SK-N-SH (cell line): ENCODE data around the gene ZNF467. TPM values are rescaled to one million over a fixed set of nuclear protein-coding genes. Genes with fewer than 3 reads are reported as not detected.

Source experiments
- CTCF ChIA-PET: fragments of 300-600, 350-600 bp; formaldehyde crosslinking; extraction: SDS; loops from one replicate; lab custom pipeline; 2021; lab: Yijun Ruan, JAX
- POLR2A ChIA-PET: fragments of 350-600 bp; sonication (Branson Sonifier 250); formaldehyde crosslinking; extraction: SDS; loops from one replicate; lab custom pipeline; 2020; ENCODE audit warnings: antibody characterized with exemption, inconsistent platforms; lab: Yijun Ruan, JAX
- DNase-seq: peaks from one replicate; pipeline ENCODE4 v3.0.0; 2012
- H2AFZ ChIP-seq: fragments of 200-600 bp; sonication (generic); 2 replicates; pipeline ENCODE4 v1.8.1; 2016; ENCODE audit warnings: antibody characterized with exemption, mild to moderate bottlenecking, low read depth
- H3F3A ChIP-seq: fragments of 200-600 bp; sonication (generic); replicated peaks from 2 replicates; pipeline ENCODE3; 2016; ENCODE audit warnings: antibody characterized with exemption, mild to moderate bottlenecking; ENCODE audit not compliant: insufficient read depth
- H3K27ac ChIP-seq, 2 experiments: fragments of 200-500 bp in 1 of 2; fragments of 200-600 bp in 1 of 2; sonication (Bioruptor generic) in 1 of 2; sonication (generic), shearing (Covaris generic) in 1 of 2; 2 replicates each; pipeline versions ENCODE4 v1.5.1 to v1.6.1; 2014 to 2016; ENCODE audit warnings: low read depth in 2 of 2, inconsistent platforms in 1 of 2, low read length in 1 of 2, mild to moderate bottlenecking in 1 of 2, mixed read lengths in 1 of 2
- H3K27me3 ChIP-seq: fragments of 200-600 bp; sonication (generic), shearing (Covaris generic); 2 replicates; pipeline ENCODE4 v1.6.1; 2016; ENCODE audit warnings: mixed run types; ENCODE audit not compliant: insufficient read depth
- H3K36me3 ChIP-seq, 2 experiments: fragments of 200-500 bp in 1 of 2; fragments of 200-600 bp in 1 of 2; sonication (Bioruptor generic) in 1 of 2; sonication (generic) in 1 of 2; replicated peaks in 1 of 2; 2 replicates each; pipeline versions ENCODE3 to v1.5.1; 2014 to 2016; ENCODE audit warnings: low read length in 1 of 2, mild to moderate bottlenecking in 1 of 2; ENCODE audit not compliant: insufficient read depth in 2 of 2, control insufficient read depth in 1 of 2
- H3K4me1 ChIP-seq, 2 experiments: fragments of 200-500 bp in 1 of 2; fragments of 200-600 bp in 1 of 2; sonication (Bioruptor generic) in 1 of 2; sonication (generic), shearing (Covaris generic) in 1 of 2; 2 replicates each; pipeline versions ENCODE4 v1.5.1 to v1.6.1; 2014 to 2016; ENCODE audit warnings: low read depth in 1 of 2, low read length in 1 of 2, mixed run types in 1 of 2; ENCODE audit not compliant: insufficient read depth in 2 of 2, control insufficient read depth in 1 of 2
- H3K4me2 ChIP-seq: fragments of 200-600 bp; sonication (generic), shearing (Covaris generic); 2 replicates; pipeline ENCODE4 v1.6.1; 2017; ENCODE audit warnings: mixed run types
- H3K4me3 ChIP-seq, 2 experiments: fragments of 200-500 bp in 1 of 2; fragments of 200-600 bp in 1 of 2; sonication (Bioruptor generic) in 1 of 2; sonication (generic), shearing (Covaris generic) in 1 of 2; 2 replicates each; pipeline versions ENCODE4 v1.5.1 to v1.8.1; 2014 to 2016; ENCODE audit warnings: low read depth in 2 of 2, inconsistent platforms in 1 of 2, low read length in 1 of 2, mild to moderate bottlenecking in 1 of 2, mixed read lengths in 1 of 2, moderate library complexity in 1 of 2
- H3K79me2 ChIP-seq: fragments of 200-600 bp; sonication (generic); 2 replicates; pipeline ENCODE4 v1.8.1; 2017; ENCODE audit warnings: mild to moderate bottlenecking; ENCODE audit not compliant: insufficient read depth
- H3K9ac ChIP-seq: fragments of 200-600 bp; sonication (generic); 2 replicates; pipeline ENCODE4 v1.6.1; 2017; ENCODE audit warnings: mixed run types
- H3K9me2 ChIP-seq: fragments of 200-600 bp; sonication (generic); 2 replicates; pipeline ENCODE4 v1.6.1; 2017; ENCODE audit warnings: mixed run types
- H3K9me3 ChIP-seq: fragments of 200-600 bp; sonication (generic); 2 replicates; pipeline ENCODE4 v1.6.1; 2017; ENCODE audit warnings: mixed run types, mild to moderate bottlenecking, moderate library complexity
- H4K20me1 ChIP-seq: fragments of 200-600 bp; sonication (generic); 2 replicates; pipeline ENCODE4 v1.6.1; 2017; ENCODE audit warnings: mild to moderate bottlenecking, mixed run types; ENCODE audit not compliant: insufficient read depth
- EP300 ChIP-seq, 2 experiments: IDR thresholded peaks; 2 replicates each; pipeline versions ENCODE4 v1.4.0 to v1.6.1; 2012; ENCODE audit warnings: borderline replicate concordance in 1 of 2, low read depth in 1 of 2, low read length in 1 of 2
- EZH2phosphoT487 ChIP-seq: fragments of 200-600 bp; sonication (generic); IDR thresholded peaks from 2 replicates; pipeline ENCODE4 v1.6.1; 2017; ENCODE audit warnings: low read depth, mixed run types, mild to moderate bottlenecking, antibody characterized with exemption, moderate library complexity, borderline replicate concordance
- FOSL2 ChIP-seq: IDR thresholded peaks from 2 replicates; pipeline ENCODE4 v1.4.0; 2012; ENCODE audit warnings: low read depth, mild to moderate bottlenecking, moderate library complexity, borderline replicate concordance
- FOXJ3 ChIP-seq: sonication (generic); formaldehyde crosslinking; IDR thresholded peaks from 2 replicates; pipeline ENCODE4 v1.5.1; 2020; ENCODE audit warnings: mild to moderate bottlenecking, missing genetic modification reagents
- GABPA ChIP-seq: IDR thresholded peaks from 2 replicates; pipeline ENCODE4 v1.4.0; 2012; ENCODE audit warnings: low read depth, mild to moderate bottlenecking
- GATA2 ChIP-seq: sonication (generic); formaldehyde crosslinking; IDR thresholded peaks from 2 replicates; pipeline ENCODE4 v1.5.0; 2020; ENCODE audit warnings: mild to moderate bottlenecking, missing genetic modification reagents
- JUND ChIP-seq: IDR thresholded peaks from 2 replicates; pipeline ENCODE4 v1.4.0; 2012
- MAX ChIP-seq: IDR thresholded peaks from 2 replicates; pipeline ENCODE4 v1.4.0; 2012; ENCODE audit warnings: low read depth
- MEF2A ChIP-seq: IDR thresholded peaks from 2 replicates; pipeline ENCODE4 v1.4.0; 2012; ENCODE audit warnings: low read depth, borderline replicate concordance
- NRF1 ChIP-seq: IDR thresholded peaks from 2 replicates; pipeline ENCODE4 v1.6.1; 2012; ENCODE audit warnings: low read depth, mild to moderate bottlenecking, low read length
- PBX3 ChIP-seq: IDR thresholded peaks from 2 replicates; pipeline ENCODE4; 2012
- POLR2AphosphoS5 ChIP-seq: IDR thresholded peaks from 2 replicates; pipeline ENCODE4 v1.6.1; 2012; ENCODE audit warnings: low read depth, low read length
- SMC3 ChIP-seq: IDR thresholded peaks from 2 replicates; pipeline ENCODE4 v1.6.1; 2012; ENCODE audit warnings: low read depth, low read length, improper control_type of control experiment
- TCF12 ChIP-seq: IDR thresholded peaks from 2 replicates; pipeline ENCODE4 v1.4.0; 2012
- TEAD4 ChIP-seq: IDR thresholded peaks from 2 replicates; pipeline ENCODE4 v1.4.0; 2012; ENCODE audit warnings: mild to moderate bottlenecking, borderline replicate concordance; ENCODE audit not compliant: insufficient read depth
- USF2 ChIP-seq: fragments of 150-350 bp; IDR thresholded peaks from 2 replicates; pipeline ENCODE4 v1.6.1; 2017; ENCODE audit warnings: antibody characterized with exemption, low read length, low read depth, borderline replicate concordance
- YY1 ChIP-seq: IDR thresholded peaks from 2 replicates; pipeline ENCODE4 v1.4.0; 2012; ENCODE audit warnings: low read depth, mild to moderate bottlenecking
- ZBTB33 ChIP-seq: IDR thresholded peaks from 2 replicates; pipeline ENCODE4 v1.4.0; 2012; ENCODE audit warnings: low read depth, borderline replicate concordance
- WGBS: methylation state at CpG from one replicate; pipeline ENCODE4 v1.1.6; 2017; ENCODE audit warnings: low lambda C conversion rate; 5-methylcytosine and 5-hydroxymethylcytosine counted together
- polyA plus RNA-seq, 3 experiments: library from polyadenylated mRNA; depleted of rRNA; stranded (reverse); fragments of >200 nt; gene quantifications; 2 replicates each; pipeline ENCODE4 v1.2.3, GENCODE V29; 2012

Gene ZNF467
- polyA plus RNA-seq, 1 of the 3 experiments (the other 2 are of a cell fraction) = 4.1 TPM

- Histone ChIP-seq H3K9ac (no peak overlapping the region), H3K27me3 (no peaks in the 10 kb centered on the region), H2AFZ (no peak overlapping the region), H4K20me1 (no peaks in the 10 kb centered on the region), H3K4me1 (peaks cover 0 to 19% of the 10 kb centered on the region in 2 experiments; a peak in 1 of 4 replicates), H3K27ac (no peak overlapping the region)
- CTCF ChIA-PET = interaction anchor here (0.8 to 1.8 kb wide), 5 partner anchors 11 to 99 kb away, joined by 3 to 11 read pairs (median 5); no protein-coding TSS in a partner anchor
- no peak for DNase-seq
- WGBS = 95% methylated on average over 17 of the region's 20 CpGs
- POLR2A ChIA-PET = no interaction called here
- no peak for TF ChIP-seq GABPA
- no peak for TF ChIP-seq GATA2 (CRISPR knock-in tag)
- no peak for TF ChIP-seq ZBTB33
- no peak for TF ChIP-seq POLR2AphosphoS5
- no peak for TF ChIP-seq USF2
- no peak for TF ChIP-seq NRF1
- TF ChIP-seq MAX = no peak
- TF ChIP-seq FOSL2 = no peak
- no peak for TF ChIP-seq TEAD4
- no peak for TF ChIP-seq YY1
- no peak for TF ChIP-seq EZH2phosphoT487
- TF ChIP-seq TCF12 = no peak
- TF ChIP-seq, all 33 proteins: peak for 0
- H3K4me2 ChIP-seq = no peak overlapping the region
- H3K4me3 ChIP-seq = no peak overlapping the region
- no peaks in the 10 kb centered on the region for H3F3A ChIP-seq
- H3K9me3 ChIP-seq = no peaks in the 10 kb centered on the region
- no peaks in the 10 kb centered on the region for H3K9me2 ChIP-seq
- H3K36me3 ChIP-seq = peaks cover 7 to 66% of the 10 kb centered on the region in 2 experiments
- peaks cover 13% of the 10 kb centered on the region; the same call in 1 of the 2 replicates for H3K79me2 ChIP-seq
Observed at GRCh38 chr7:149722356-149722957, 50.9 kb downstream of the ZNF467 start.

- no peaks in the 10 kb centered on the region for H3K9me2 ChIP-seq
- H3K9ac ChIP-seq = no peak overlapping the region
- H3K27me3 ChIP-seq = no peaks in the 10 kb centered on the region
- over 99% methylated on average over 15 of the region's 16 CpGs for WGBS
- no peak overlapping the region for H3K4me3 ChIP-seq
- no peak overlapping the region for H2AFZ ChIP-seq
- peaks cover 5 to 32% of the 10 kb centered on the region in 2 experiments; a peak in 1 of 4 replicates for H3K4me1 ChIP-seq
- H3K79me2 ChIP-seq = peaks cover 15% of the 10 kb centered on the region; the same call in 1 of the 2 replicates
- H3K27ac ChIP-seq = no peak overlapping the region; a peak in 1 of 4 replicates
- H4K20me1 ChIP-seq = no peaks in the 10 kb centered on the region
- H3K36me3 ChIP-seq = peaks cover 7 to 57% of the 10 kb centered on the region in 2 experiments
- POLR2A ChIA-PET = no interaction called here
- H3K4me2 ChIP-seq = no peak overlapping the region
- CTCF ChIA-PET = interaction anchor here (1.4 to 1.8 kb wide), 2 partner anchors 21 to 35 kb away, joined by 5 to 8 read pairs; no protein-coding TSS in a partner anchor
- no peaks in the 10 kb centered on the region for H3F3A ChIP-seq
- no peak for DNase-seq
- no peaks in the 10 kb centered on the region for H3K9me3 ChIP-seq
- TF ChIP-seq EZH2phosphoT487 = no peak
- TF ChIP-seq EP300 (IDR thresholded peaks at IDR 0.05; ENCODE audit: borderline replicate concordance in 1 of 2, low read depth in 1 of 2, low read length in 1 of 2) = no peak
- no peak for TF ChIP-seq FOXJ3 (CRISPR knock-in tag)
- no peak for TF ChIP-seq PBX3
- TF ChIP-seq FOSL2 = no peak
- no peak for TF ChIP-seq MEF2A
- TF ChIP-seq USF2 = no peak
- no peak for TF ChIP-seq JUND
- no peak for TF ChIP-seq GATA2 (CRISPR knock-in tag)
- TF ChIP-seq MAX = no peak
- TF ChIP-seq SMC3 = no peak
- no peak for TF ChIP-seq ZBTB33
Observed at GRCh38 chr7:149721084-149721601, 52.2 kb downstream of the ZNF467 start.
